Uterus (tissue), 4 donors: ENCODE data around the gene MT1M. TPM values are rescaled to one million over a fixed set of nuclear protein-coding genes. Genes with fewer than 3 reads are reported as not detected.
A peak's percentile ranks its signal among the peaks of the same experiment; 100 is the strongest.

Experiments
- DNase-seq, 2 donors: peaks; one replicate each; pipeline ENCODE4 v3.0.0-alpha.2; 2019 to 2020
- H3K27ac ChIP-seq, 2 donors: fragments of 200-600 bp; sonication (generic); 1 replicate in 1 of 2; 2 replicates in 1 of 2; pipeline ENCODE4 v1.5.1; 2016 to 2018
- H3K27me3 ChIP-seq, 2 donors: fragments of 200-600 bp; sonication (generic); one replicate each; pipeline ENCODE4 v1.5.1; 2018 to 2019; ENCODE audit warnings: control low read depth in 1 of 2
- H3K36me3 ChIP-seq, 2 donors: fragments of 200-600 bp; sonication (generic); one replicate each; pipeline ENCODE4 v1.5.1; 2019; ENCODE audit warnings: control low read depth in 1 of 2
- H3K4me1 ChIP-seq, 2 donors: fragments of 200-600 bp; sonication (generic); one replicate each; pipeline ENCODE4 v1.5.1; 2018 to 2019; ENCODE audit warnings: control low read depth in 1 of 2
- H3K4me3 ChIP-seq, 2 donors: fragments of 200-600 bp; sonication (generic); 1 replicate in 1 of 2; 2 replicates in 1 of 2; pipeline ENCODE4 v1.5.1; 2018 to 2019; ENCODE audit warnings: mild to moderate bottlenecking in 1 of 2
- H3K9me3 ChIP-seq, 2 donors: fragments of 200-600 bp; sonication (generic); one replicate each; pipeline ENCODE4 v1.5.1; 2019; ENCODE audit warnings: control low read depth in 1 of 2
- CTCF ChIP-seq, 4 experiments: fragments of 200-600 bp in 2 of 4; fragments of 450-650 bp in 2 of 4; sonication (generic) in 2 of 4; IDR thresholded peaks; one replicate each; pipeline ENCODE4 v1.5.1; 2016 to 2019; ENCODE audit warnings: antibody characterized with exemption in 4 of 4, mild to moderate bottlenecking in 2 of 4, moderate library complexity in 1 of 4
- POLR2A ChIP-seq, 2 donors: fragments of 450-650 bp; IDR thresholded peaks; one replicate each; pipeline ENCODE4 v1.6.1; 2016; ENCODE audit warnings: antibody characterized with exemption in 2 of 2, mild to moderate bottlenecking in 1 of 2, moderate library complexity in 1 of 2
- intact Hi-C: fragments of 100-400 bp; cut with DNase I; formaldehyde crosslinking; loops from one replicate; pipeline ENCODE4 v1.15.1; 2023; ENCODE audit warnings: low total_unique reads
- total RNA-seq, 4 donors: library from RNA; depleted of rRNA in 3 of 4; stranded (reverse); fragments of >200 nt in 3 of 4; gene quantifications; one replicate each; pipeline versions ENCODE4 v1.1.0 to v1.2.4, GENCODE V29; 2014 to 2023
- donor health status: DM: yes; HTN: yes; CAD: no.

The MT1M gene
- total RNA-seq, 4 donors from 2014 or later, result 6.2 to 16.6 TPM; not detected in 2

DNA sequence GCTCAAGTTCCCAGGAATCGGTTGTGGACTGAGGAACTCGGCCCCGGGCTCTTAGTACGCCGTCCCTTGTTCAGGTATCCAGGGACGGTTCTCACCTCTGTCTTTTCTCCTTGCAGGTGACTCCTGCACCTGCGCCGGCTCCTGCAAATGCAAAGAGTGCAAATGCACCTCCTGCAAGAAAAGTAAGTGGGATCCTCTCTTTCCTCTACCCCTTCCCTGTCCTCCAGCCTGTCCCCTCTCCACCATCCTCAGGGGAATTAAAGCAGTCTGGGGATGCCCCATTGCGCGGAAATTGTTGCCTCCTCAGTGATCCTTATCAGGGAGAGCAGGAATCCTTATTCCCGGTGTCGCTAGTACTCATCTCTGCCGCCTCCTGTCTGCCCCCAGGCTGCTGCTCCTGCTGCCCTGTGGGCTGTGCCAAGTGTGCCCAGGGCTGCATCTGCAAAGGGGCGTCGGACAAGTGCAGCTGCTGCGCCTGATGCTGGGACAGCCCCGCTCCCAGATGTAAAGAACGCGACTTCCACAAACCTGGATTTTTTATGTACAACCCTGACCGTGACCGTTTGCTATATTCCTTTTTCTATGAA lies 23.5 kb upstream of the MT1M start:
- no peaks in the 10 kb centered on the region for H3K27me3 ChIP-seq
- H3K27ac ChIP-seq, result peak overlapping the region; percentile 95 to 97
- peaks cover 7 to 14% of the 10 kb centered on the region in 2 donors for H3K4me1 ChIP-seq
- no peak for TF ChIP-seq CTCF (IDR thresholded peaks at IDR 0.05)
- TF ChIP-seq POLR2A (IDR thresholded peaks at IDR 0.05), result no peak
- no peaks in the 10 kb centered on the region for H3K9me3 ChIP-seq
- intact Hi-C loops, result no loop called here
- no peaks in the 10 kb centered on the region for H3K36me3 ChIP-seq
- peak overlapping the region; percentile 49 to 58 for H3K4me3 ChIP-seq
- DNase-seq, result no peak

- Histone ChIP-seq H3K36me3 (no peaks in the 10 kb centered on the region), H3K9me3 (no peaks in the 10 kb centered on the region), H3K4me1 (peaks cover 7 to 14% of the 10 kb centered on the region in 2 donors), H3K27ac (peak overlapping the region; percentile 95 to 97), H3K27me3 (no peaks in the 10 kb centered on the region), H3K4me3 (peak overlapping the region; percentile 49 to 58)
- TF ChIP-seq CTCF (IDR thresholded peaks at IDR 0.05) (peak in 1 of 4 experiments; percentile 20), POLR2A (IDR thresholded peaks at IDR 0.05) (no peak)
- intact Hi-C loops, result no loop called here
- peak in 1 of 2 donors; percentile 74 for DNase-seq
Observed at GRCh38 chr16:56609463-56609921, 23.0 kb upstream of the MT1M start.

DNA sequence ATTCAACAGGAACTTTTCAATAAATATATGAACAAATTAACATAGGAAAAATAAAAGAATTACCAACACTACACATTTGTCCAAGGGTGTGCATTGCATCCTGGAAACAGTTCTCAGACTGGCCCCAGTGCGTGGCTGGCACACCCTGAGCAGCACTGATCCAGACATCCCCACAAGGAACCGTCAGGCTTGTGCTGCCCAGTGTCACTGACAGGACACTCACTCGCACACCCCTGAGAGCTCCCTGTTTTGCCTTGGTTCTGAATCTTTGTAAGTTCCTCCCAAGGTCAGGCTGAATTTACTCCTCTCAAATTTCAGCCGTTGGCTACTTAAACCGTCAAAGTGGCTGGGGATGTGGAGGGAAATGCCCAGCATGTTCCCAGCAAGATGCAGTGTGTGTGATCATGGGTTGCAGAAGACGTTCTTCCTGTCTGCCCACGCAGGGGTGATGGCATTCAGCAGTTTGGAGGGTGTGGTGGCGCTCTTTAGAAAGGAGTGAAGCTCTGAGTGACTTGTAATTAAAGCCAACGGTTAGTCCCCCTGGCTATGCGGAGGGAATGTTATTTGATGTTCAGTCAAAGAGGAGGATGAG lies 22.3 kb upstream of the MT1M start:
- intact Hi-C loops, result no loop called here
- Histone ChIP-seq H3K36me3 (no peaks in the 10 kb centered on the region), H3K4me1 (peaks cover 7 to 14% of the 10 kb centered on the region in 2 donors), H3K4me3 (peak overlapping the region; percentile 49 to 58), H3K27ac (peak overlapping the region; percentile 95 to 97), H3K9me3 (no peaks in the 10 kb centered on the region), H3K27me3 (no peaks in the 10 kb centered on the region)
- DNase-seq, result peak; percentile 40 to 47
- TF ChIP-seq CTCF (IDR thresholded peaks at IDR 0.05) (no peak), POLR2A (IDR thresholded peaks at IDR 0.05) (no peak)

DNA sequence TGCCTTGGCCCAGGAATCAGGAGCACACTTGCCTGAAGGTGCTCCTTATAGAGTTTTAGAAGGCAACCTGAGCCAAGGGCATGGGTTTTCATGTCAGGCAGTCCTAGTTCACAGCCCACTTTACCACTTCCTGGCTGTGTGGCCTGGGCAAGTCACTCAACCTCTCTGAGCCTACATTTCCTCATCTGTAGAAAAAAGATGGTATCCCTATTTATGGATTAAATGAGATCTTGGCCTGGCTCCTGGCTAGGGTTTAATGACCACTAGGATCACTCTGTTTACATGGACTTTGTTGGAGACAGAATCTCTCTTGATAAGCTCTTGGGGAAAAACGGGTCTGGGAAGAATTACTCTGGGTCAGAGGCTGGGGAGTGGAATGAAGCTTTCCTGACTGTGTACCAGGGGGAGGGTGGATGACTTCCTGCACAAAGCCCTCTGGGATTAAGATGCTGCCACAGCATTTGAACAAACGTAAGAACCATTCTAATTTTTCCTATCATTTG lies 21.8 kb upstream of the MT1M start:
- Histone ChIP-seq H3K27me3 (no peaks in the 10 kb centered on the region), H3K4me1 (peaks cover 7 to 14% of the 10 kb centered on the region in 2 donors), H3K4me3 (no peak overlapping the region), H3K36me3 (no peaks in the 10 kb centered on the region), H3K9me3 (no peaks in the 10 kb centered on the region), H3K27ac (peak overlapping the region; percentile 95 to 97)
- intact Hi-C loops, result no loop called here
- no peak for DNase-seq
- TF ChIP-seq POLR2A (IDR thresholded peaks at IDR 0.05), result no peak
- no peak for TF ChIP-seq CTCF (IDR thresholded peaks at IDR 0.05)

GRCh38 chr16:56611281-56611833 lies 21.1 kb upstream of the MT1M start:
- peak; percentile 46 to 48 for DNase-seq
- H3K4me1 ChIP-seq, result peaks cover 2 to 14% of the 10 kb centered on the region in 2 donors
- intact Hi-C loops, result no loop called here
- peak overlapping the region; percentile 95 to 97 for H3K27ac ChIP-seq
- H3K36me3 ChIP-seq, result no peaks in the 10 kb centered on the region
- H3K4me3 ChIP-seq, result no peak overlapping the region
- no peaks in the 10 kb centered on the region for H3K9me3 ChIP-seq
- no peaks in the 10 kb centered on the region for H3K27me3 ChIP-seq
- no peak for TF ChIP-seq POLR2A (IDR thresholded peaks at IDR 0.05)
- TF ChIP-seq CTCF (IDR thresholded peaks at IDR 0.05), result no peak
